Cardiac muscle cell (in vitro differentiated cells and primary cell): ENCODE results near the gene MICAL2. TPM values are rescaled to one million over a fixed set of nuclear protein-coding genes. Genes with fewer than 3 reads are reported as not detected.
A peak's percentile ranks its signal among the peaks of the same experiment; 100 is the strongest.

Experiments
- DNase-seq, 2 donors: peaks; one replicate each; pipeline versions ENCODE4 v3.0.0 to v3.0.0-alpha.2; 2010 to 2017; ENCODE audit warnings: low read depth in 1 of 2, low spot score in 1 of 2
- H3K27ac ChIP-seq: fragments of 200-600 bp; sonication (generic); 2 replicates; pipeline ENCODE4 v1.5.1; 2016
- H3K27me3 ChIP-seq: fragments of 200-600 bp; sonication (generic); 2 replicates; pipeline ENCODE4 v1.6.0; 2016; ENCODE audit warnings: control low read depth
- H3K36me3 ChIP-seq: fragments of 200-600 bp; sonication (generic); 2 replicates; pipeline ENCODE4 v1.5.1; 2016; ENCODE audit warnings: control low read depth
- H3K4me1 ChIP-seq: fragments of 200-600 bp; sonication (generic); 2 replicates; pipeline ENCODE4 v1.8.1; 2017; ENCODE audit warnings: low read depth, mild to moderate bottlenecking, mixed run types
- H3K4me3 ChIP-seq: fragments of 200-600 bp; sonication (generic); 2 replicates; pipeline ENCODE4 v1.5.1; 2016; ENCODE audit warnings: mild to moderate bottlenecking
- H3K9me3 ChIP-seq: fragments of 200-600 bp; sonication (generic); 2 replicates; pipeline ENCODE4 v1.5.1; 2017; ENCODE audit warnings: low read depth, mild to moderate bottlenecking, control low read depth
- polyA plus RNA-seq: library from polyadenylated mRNA; unstranded; fragments of >200 nt; fragmentation: Nextera tagmentation; extraction: Ambion mirVana; gene quantifications from 2 replicates; pipeline ENCODE4 v1.2.1, GENCODE V29; 2016
- total RNA-seq: library from RNA; depleted of rRNA; stranded (reverse); fragments of >200 nt; gene quantifications from 2 replicates; pipeline ENCODE4 v1.2.3, GENCODE V29; 2016
- TF ChIP-seq, protein P1 (sequence below): IDR thresholded peaks from 2 replicates; pipeline ENCODE4 v1.5.1; 2012; ENCODE audit warnings: low read depth, mild to moderate bottlenecking, low read length

Gene MICAL2
- total and polyA plus RNA-seq, 2 experiments from 2014 or later: 153 to 178 TPM

GRCh38 chr11:12083380-12083779 lies 27.0 kb upstream of the MICAL2 start:
- Histone ChIP-seq H3K4me1 (peaks cover 14% of the 10 kb centered on the region), H3K27ac (no peak overlapping the region), H3K9me3 (no peaks in the 10 kb centered on the region), H3K36me3 (no peaks in the 10 kb centered on the region), H3K27me3 (no peaks in the 10 kb centered on the region), H3K4me3 (no peak overlapping the region)
- TF ChIP-seq, protein P1, sequence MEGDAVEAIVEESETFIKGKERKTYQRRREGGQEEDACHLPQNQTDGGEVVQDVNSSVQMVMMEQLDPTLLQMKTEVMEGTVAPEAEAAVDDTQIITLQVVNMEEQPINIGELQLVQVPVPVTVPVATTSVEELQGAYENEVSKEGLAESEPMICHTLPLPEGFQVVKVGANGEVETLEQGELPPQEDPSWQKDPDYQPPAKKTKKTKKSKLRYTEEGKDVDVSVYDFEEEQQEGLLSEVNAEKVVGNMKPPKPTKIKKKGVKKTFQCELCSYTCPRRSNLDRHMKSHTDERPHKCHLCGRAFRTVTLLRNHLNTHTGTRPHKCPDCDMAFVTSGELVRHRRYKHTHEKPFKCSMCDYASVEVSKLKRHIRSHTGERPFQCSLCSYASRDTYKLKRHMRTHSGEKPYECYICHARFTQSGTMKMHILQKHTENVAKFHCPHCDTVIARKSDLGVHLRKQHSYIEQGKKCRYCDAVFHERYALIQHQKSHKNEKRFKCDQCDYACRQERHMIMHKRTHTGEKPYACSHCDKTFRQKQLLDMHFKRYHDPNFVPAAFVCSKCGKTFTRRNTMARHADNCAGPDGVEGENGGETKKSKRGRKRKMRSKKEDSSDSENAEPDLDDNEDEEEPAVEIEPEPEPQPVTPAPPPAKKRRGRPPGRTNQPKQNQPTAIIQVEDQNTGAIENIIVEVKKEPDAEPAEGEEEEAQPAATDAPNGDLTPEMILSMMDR: peak; percentile 4
- DNase-seq: no peak

DNA sequence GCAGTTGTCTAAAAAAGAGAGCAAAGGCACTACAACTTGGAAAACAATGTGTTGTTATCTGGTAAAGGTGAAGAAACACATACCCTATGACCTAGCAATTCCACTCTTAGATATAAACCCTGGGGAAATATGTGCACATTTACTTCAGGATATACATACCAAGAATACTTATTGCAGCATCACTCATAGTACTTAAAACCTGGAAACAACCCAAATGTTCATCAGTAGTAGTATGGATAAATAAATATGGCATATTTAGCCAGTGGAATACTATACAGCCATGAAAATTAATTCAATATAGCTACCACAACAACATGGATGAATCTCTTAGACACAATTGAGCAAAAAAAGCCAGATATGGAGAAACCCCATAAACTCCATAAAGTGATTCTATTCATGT lies 26.1 kb upstream of the MICAL2 start:
- no peaks in the 10 kb centered on the region for H3K9me3 ChIP-seq
- no peak for DNase-seq
- no peak overlapping the region for H3K4me3 ChIP-seq
- no peaks in the 10 kb centered on the region for H3K36me3 ChIP-seq
- TF ChIP-seq, protein P1: no peak
- peaks cover 16% of the 10 kb centered on the region for H3K4me1 ChIP-seq
- H3K27me3 ChIP-seq: no peaks in the 10 kb centered on the region
- H3K27ac ChIP-seq: no peak overlapping the region

DNA sequence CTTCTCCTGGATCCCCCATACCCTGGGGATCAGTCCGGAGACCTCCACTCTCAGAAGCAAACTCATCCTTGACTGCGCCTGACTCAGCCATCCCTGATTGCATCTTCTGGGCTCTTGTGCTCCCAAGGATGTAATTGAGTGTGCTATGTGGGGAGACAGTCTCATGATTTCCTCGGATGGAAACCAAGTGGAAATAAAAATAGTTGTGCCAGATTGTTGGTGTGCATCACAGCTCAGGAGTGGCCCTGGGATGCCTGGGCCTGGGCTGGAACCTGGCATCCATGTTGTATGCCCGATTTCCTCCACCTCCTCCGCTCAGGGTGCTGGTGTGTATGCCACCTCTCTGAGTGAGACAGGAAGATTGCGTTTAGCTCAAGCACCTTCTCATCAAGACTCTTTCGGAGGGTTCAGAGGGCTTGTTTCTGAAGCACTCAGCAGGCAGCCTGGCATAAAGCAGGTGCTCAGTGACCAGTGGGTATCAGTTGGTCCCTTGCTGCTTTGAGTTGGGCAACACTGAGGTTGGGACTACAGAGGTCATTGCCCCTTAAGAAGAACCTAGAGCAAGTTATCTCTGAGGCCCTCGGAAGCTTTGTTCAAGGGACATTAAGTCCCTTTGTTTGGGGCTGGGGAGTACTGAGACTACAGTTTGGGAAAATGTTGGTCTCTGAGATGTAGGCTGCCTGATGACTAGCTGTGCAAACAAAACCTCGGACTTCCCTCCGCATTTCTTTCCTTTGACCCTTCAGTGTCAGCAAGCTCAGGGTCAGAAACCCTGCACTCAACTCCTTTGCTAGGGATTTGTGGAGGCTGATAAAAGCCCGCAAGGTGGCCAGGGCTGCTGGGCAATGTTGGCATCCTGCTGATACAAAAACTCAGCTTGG lies 24.8 kb upstream of the MICAL2 start:
- Histone ChIP-seq H3K27me3 (no peaks in the 10 kb centered on the region), H3K4me3 (no peak overlapping the region), H3K27ac (no peak overlapping the region), H3K9me3 (no peaks in the 10 kb centered on the region), H3K36me3 (no peaks in the 10 kb centered on the region), H3K4me1 (peaks cover 22% of the 10 kb centered on the region)
- TF ChIP-seq, protein P1: no peak
- DNase-seq: no peak

GRCh38 chr11:12086271-12087074 lies 23.9 kb upstream of the MICAL2 start:
- TF ChIP-seq, protein P1: no peak
- peak in 1 of 2 donors; percentile 88 for DNase-seq

DNA sequence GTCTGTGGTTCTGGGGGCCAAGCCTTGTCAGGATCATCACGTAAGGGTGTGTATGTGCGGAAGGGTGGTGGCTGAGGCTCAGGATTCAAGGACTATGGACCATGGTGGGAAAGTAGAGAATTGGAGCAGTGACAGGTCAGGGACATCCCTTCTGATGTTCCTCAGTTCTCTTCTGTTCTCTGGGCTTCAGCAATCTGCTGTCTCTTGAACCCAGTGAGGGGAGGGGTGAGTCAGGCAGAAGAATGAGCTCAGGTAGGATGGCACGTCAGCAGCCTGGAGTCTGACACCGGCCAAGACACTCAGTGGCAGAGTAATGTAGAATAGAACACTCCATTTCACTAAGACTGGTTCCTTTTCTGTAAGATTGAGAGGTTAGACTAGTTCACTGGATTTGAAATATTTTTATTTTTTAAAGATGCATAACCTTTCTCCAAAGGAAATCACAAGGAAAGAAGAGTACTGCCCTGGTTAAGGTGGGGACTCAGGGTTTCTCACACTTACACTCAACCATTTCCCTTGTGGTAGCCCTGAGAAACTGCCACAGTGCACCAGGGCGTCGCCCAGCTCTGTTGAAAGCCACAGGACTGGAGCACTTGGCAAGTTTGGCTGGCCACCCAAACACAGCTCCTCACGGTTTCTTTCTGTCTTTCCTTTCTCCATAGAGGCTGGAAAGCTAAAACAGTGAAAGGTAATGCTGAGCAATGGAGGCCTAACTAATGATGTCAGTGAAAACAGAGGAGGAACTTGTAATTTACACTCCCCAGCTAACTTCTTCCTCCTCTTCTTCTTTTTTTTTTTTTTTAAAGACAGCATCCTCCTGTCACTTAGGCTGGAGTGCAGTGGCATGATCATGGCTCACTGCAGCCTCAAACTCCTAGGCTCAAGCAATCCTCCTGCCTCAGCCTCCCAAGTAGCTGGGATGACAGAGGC lies 23.1 kb upstream of the MICAL2 start:
- TF ChIP-seq, protein P1: no peak
- H3K4me1 ChIP-seq: peaks cover 29% of the 10 kb centered on the region

More at GRCh38 chr11:12086271-12087074, 23.9 kb upstream of the MICAL2 start:
- H3K4me3 ChIP-seq: no peak overlapping the region
- H3K36me3 ChIP-seq: no peaks in the 10 kb centered on the region
- peaks cover 22% of the 10 kb centered on the region for H3K4me1 ChIP-seq
- H3K9me3 ChIP-seq: no peaks in the 10 kb centered on the region
- no peaks in the 10 kb centered on the region for H3K27me3 ChIP-seq
- H3K27ac ChIP-seq: no peak overlapping the region

More for the DNA sequence above, 23.1 kb upstream of the MICAL2 start:
- no peak overlapping the region for H3K27ac ChIP-seq
- no peaks in the 10 kb centered on the region for H3K9me3 ChIP-seq
- no peaks in the 10 kb centered on the region for H3K27me3 ChIP-seq
- no peak overlapping the region for H3K4me3 ChIP-seq
- peak in 1 of 2 donors; percentile 51 for DNase-seq
- no peaks in the 10 kb centered on the region for H3K36me3 ChIP-seq
